ENCODE data around the gene ARMC2. TPM values are rescaled to one million over a fixed set of nuclear protein-coding genes. Genes with fewer than 3 reads are reported as not detected.
"Not testable (repeated sequence)": the region's sequence is repeated elsewhere in the genome, so short reads cannot be mapped to it uniquely, and the experiment has no call there.

The ARMC2 gene
- total RNA-seq, 6 experiments from 2014 or later = 1.8 to 3.6 (median 2.7) TPM

- H3K9me3 Mint-ChIP-seq = no peaks in the 10 kb centered on the region
- no peak overlapping the region for H3K4me3 Mint-ChIP-seq
- no peak for DNase-seq
- H3K27me3 Mint-ChIP-seq (ENCODE audit: insufficient read depth) = peaks cover 2% of the 10 kb centered on the region; the same call in 1 of the 2 replicates
- no peaks in the 10 kb centered on the region for H3K36me3 Mint-ChIP-seq (ENCODE audit: low read depth)
- TF ChIP-seq CTCF (IDR thresholded peaks at IDR 0.05) = no peak
- H3K27ac Mint-ChIP-seq = no peak overlapping the region
- no peaks in the 10 kb centered on the region for H3K4me1 Mint-ChIP-seq (ENCODE audit: low read depth)
Observed at GRCh38 chr6:108806665-108807064, 41.6 kb upstream of the ARMC2 start.

GRCh38 chr6:108807928-108808327 lies 40.3 kb upstream of the ARMC2 start:
- Mint-ChIP-seq H3K9me3 (no peaks in the 10 kb centered on the region), H3K36me3 (ENCODE audit: low read depth) (no peaks in the 10 kb centered on the region), H3K4me1 (ENCODE audit: low read depth) (no peaks in the 10 kb centered on the region)

GRCh38 chr6:108809211-108809610 lies 39.0 kb upstream of the ARMC2 start:
- peaks cover 4% of the 10 kb centered on the region; the same call in 1 of the 2 replicates for H3K27me3 Mint-ChIP-seq (ENCODE audit: insufficient read depth)
- no peak overlapping the region for H3K27ac Mint-ChIP-seq
- no peak for TF ChIP-seq CTCF (IDR thresholded peaks at IDR 0.05)
- no peaks in the 10 kb centered on the region for H3K36me3 Mint-ChIP-seq (ENCODE audit: low read depth)
- no peak for DNase-seq
- peaks cover 4% of the 10 kb centered on the region; the same call in 1 of the 2 replicates for H3K9me3 Mint-ChIP-seq
- H3K4me3 Mint-ChIP-seq = no peak overlapping the region
- H3K4me1 Mint-ChIP-seq (ENCODE audit: low read depth) = no peaks in the 10 kb centered on the region

More at GRCh38 chr6:108807928-108808327, 40.3 kb upstream of the ARMC2 start:
- Mint-ChIP-seq H3K4me3 (no peak overlapping the region), H3K27me3 (ENCODE audit: insufficient read depth) (peaks cover 2% of the 10 kb centered on the region; the same call in 1 of the 2 replicates), H3K27ac (no peak overlapping the region)
- DNase-seq = no peak
- TF ChIP-seq CTCF (IDR thresholded peaks at IDR 0.05) = no peak

- no peak for DNase-seq
- no peak overlapping the region for H3K27ac Mint-ChIP-seq
- no peak overlapping the region for H3K4me3 Mint-ChIP-seq
- peaks cover 2% of the 10 kb centered on the region; the same call in 1 of the 2 replicates for H3K27me3 Mint-ChIP-seq (ENCODE audit: insufficient read depth)
- H3K9me3 Mint-ChIP-seq = peaks cover 4% of the 10 kb centered on the region; the same call in 1 of the 2 replicates
- H3K36me3 Mint-ChIP-seq (ENCODE audit: low read depth) = no peaks in the 10 kb centered on the region
- no peak for TF ChIP-seq CTCF (IDR thresholded peaks at IDR 0.05)
- H3K4me1 Mint-ChIP-seq (ENCODE audit: low read depth) = no peaks in the 10 kb centered on the region
Observed at GRCh38 chr6:108810057-108810643, 38.1 kb upstream of the ARMC2 start.

DNA sequence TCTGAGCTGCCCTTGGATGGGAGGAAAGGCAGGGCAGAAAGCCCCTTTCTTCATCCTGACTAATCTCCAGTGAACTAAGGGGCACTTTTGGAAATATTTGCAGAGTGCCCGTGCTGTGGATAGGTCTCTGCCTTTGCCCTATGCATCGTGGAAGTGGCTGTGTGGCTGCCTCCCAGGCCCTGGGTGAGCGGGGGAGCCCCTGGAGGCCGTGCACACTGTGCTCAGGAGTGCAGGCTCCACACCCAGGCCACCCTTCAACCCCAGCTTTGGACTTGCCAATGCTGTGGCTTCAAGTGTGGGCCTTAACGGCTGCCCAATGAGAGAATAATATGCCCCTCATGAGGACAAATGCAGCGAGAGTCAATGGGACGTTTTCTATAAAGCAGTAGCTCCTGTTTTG lies 36.7 kb upstream of the ARMC2 start:
- Mint-ChIP-seq H3K27me3 (ENCODE audit: insufficient read depth) (peaks cover 5% of the 10 kb centered on the region), H3K4me1 (ENCODE audit: low read depth) (no peaks in the 10 kb centered on the region), H3K9me3 (peaks cover 8% of the 10 kb centered on the region), H3K27ac (no peak overlapping the region), H3K36me3 (ENCODE audit: low read depth) (no peaks in the 10 kb centered on the region), H3K4me3 (no peak overlapping the region)
- DNase-seq = no peak
- no peak for TF ChIP-seq CTCF (IDR thresholded peaks at IDR 0.05)

DNA sequence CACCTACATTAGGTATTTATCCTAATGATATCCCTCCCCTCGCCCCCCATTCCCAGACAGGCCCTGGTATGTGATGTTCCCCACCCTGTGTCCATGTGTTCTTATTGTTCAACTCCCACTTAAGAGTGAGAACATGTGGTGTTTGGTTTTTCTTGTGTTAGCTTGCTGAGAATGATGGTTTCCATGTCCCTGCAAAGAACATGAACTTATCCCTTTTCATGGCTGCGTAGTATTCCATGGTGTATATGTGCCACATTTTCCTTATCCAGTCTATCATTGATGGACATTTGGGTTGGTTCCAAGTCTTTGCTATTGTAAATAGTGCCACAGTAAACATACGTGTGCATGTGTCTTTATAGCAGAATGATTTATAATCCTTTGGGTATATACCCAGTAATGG lies 35.0 kb upstream of the ARMC2 start:
- H3K4me1 Mint-ChIP-seq (ENCODE audit: low read depth); DNase-seq; H3K4me3 Mint-ChIP-seq; H3K27me3 Mint-ChIP-seq (ENCODE audit: insufficient read depth); H3K27ac Mint-ChIP-seq: not testable (repeated sequence)
- Mint-ChIP-seq H3K36me3 (ENCODE audit: low read depth) (peaks cover 11% of the 10 kb centered on the region; the same call in 1 of the 2 replicates), H3K9me3 (peaks cover 15% of the 10 kb centered on the region)

- H3K27me3 Mint-ChIP-seq (ENCODE audit: insufficient read depth); H3K4me1 Mint-ChIP-seq (ENCODE audit: low read depth); H3K4me3 Mint-ChIP-seq; H3K27ac Mint-ChIP-seq; DNase-seq: not testable (repeated sequence)
- Mint-ChIP-seq H3K36me3 (ENCODE audit: low read depth) (peaks cover 11% of the 10 kb centered on the region), H3K9me3 (peaks cover 20% of the 10 kb centered on the region)
Observed at GRCh38 chr6:108817276-108817675, 30.9 kb upstream of the ARMC2 start.

Data from HFFc6 (cell line).